ENCODE data around the gene COLQ.
"Not testable (repeated sequence)": the region's sequence is repeated elsewhere in the genome, so short reads cannot be mapped to it uniquely, and the experiment has no call there.

The COLQ gene

GRCh38 chr3:15490158-15490557 lies 31.3 kb downstream of the COLQ start:
- DNase-seq (ENCODE audit: low spot score), result no peak

- DNase-seq (ENCODE audit: low spot score), result no peak
Measured at GRCh38 chr3:15488002-15488401, 33.5 kb downstream of the COLQ start.

- DNase-seq (ENCODE audit: low spot score), result no peak
Measured at GRCh38 chr3:15486979-15487378, 34.5 kb downstream of the COLQ start.

GRCh38 chr3:15486020-15486419 lies 35.5 kb downstream of the COLQ start:
- no peak for DNase-seq (ENCODE audit: low spot score)

- not testable (repeated sequence) for DNase-seq (ENCODE audit: low spot score)
Measured at GRCh38 chr3:15484551-15484950, 37.0 kb downstream of the COLQ start.

GRCh38 chr3:15479400-15480224 lies 41.9 kb downstream of the COLQ start:
- DNase-seq (ENCODE audit: low spot score), result no peak

- no peak for DNase-seq (ENCODE audit: low spot score)
Measured at GRCh38 chr3:15478640-15478979, 42.9 kb downstream of the COLQ start.

- DNase-seq (ENCODE audit: low spot score), result no peak
Measured at GRCh38 chr3:15477951-15478639, 43.4 kb downstream of the COLQ start.

GRCh38 chr3:15476378-15476777 lies 45.1 kb downstream of the COLQ start:
- DNase-seq (ENCODE audit: low spot score), result no peak

GRCh38 chr3:15475161-15475560 lies 46.3 kb downstream of the COLQ start:
- no peak for DNase-seq (ENCODE audit: low spot score)

GRCh38 chr3:15471861-15472260 lies 49.6 kb downstream of the COLQ start:
- DNase-seq (ENCODE audit: low spot score), result no peak

- no peak for DNase-seq (ENCODE audit: low spot score)
Measured at GRCh38 chr3:15470849-15471248, 50.7 kb downstream of the COLQ start.

GRCh38 chr3:15470261-15470660 lies 51.2 kb downstream of the COLQ start:
- peak; percentile 60 for DNase-seq (ENCODE audit: low spot score)

GRCh38 chr3:15467227-15468181 lies 54.0 kb downstream of the COLQ start:
- no peak for DNase-seq (ENCODE audit: low spot score)

- no peak for DNase-seq (ENCODE audit: low spot score)
Measured at GRCh38 chr3:15465876-15466585, 55.5 kb downstream of the COLQ start.

- DNase-seq (ENCODE audit: low spot score), result no peak
Measured at GRCh38 chr3:15462451-15462850, 59.1 kb downstream of the COLQ start.

GRCh38 chr3:15460891-15461531 lies 60.5 kb downstream of the COLQ start:
- no peak for DNase-seq (ENCODE audit: low spot score)

- DNase-seq (ENCODE audit: low spot score), result peak; percentile 52
Measured at GRCh38 chr3:15458212-15458780, 63.2 kb downstream of the COLQ start.

GRCh38 chr3:15456915-15457314 lies 64.6 kb downstream of the COLQ start:
- not testable (repeated sequence) for DNase-seq (ENCODE audit: low spot score)

GRCh38 chr3:15456321-15456720 lies 65.2 kb downstream of the COLQ start:
- DNase-seq (ENCODE audit: low spot score), result no peak

GRCh38 chr3:15455756-15456155 lies 65.8 kb downstream of the COLQ start:
- no peak for DNase-seq (ENCODE audit: low spot score)
